Neutrophil (primary cell): ENCODE measurements around the gene MARCHF4.

ENCODE experiments used
- H3K27ac ChIP-seq: fragments of 200-600 bp; sonication (generic); 2 replicates; pipeline ENCODE4 v1.5.1; 2016; ENCODE audit warnings: mild to moderate bottlenecking, moderate library complexity
- H3K27me3 ChIP-seq: fragments of 200-600 bp; sonication (generic); 2 replicates; pipeline ENCODE4 v1.6.0; 2016; ENCODE audit warnings: mild to moderate bottlenecking
- H3K36me3 ChIP-seq: fragments of 200-600 bp; sonication (generic); 2 replicates; pipeline ENCODE4 v1.5.1; 2017
- H3K4me1 ChIP-seq, 2 experiments: fragments of 200-600 bp in 1 of 2; sonication (generic) in 1 of 2; 1 replicate in 1 of 2; 2 replicates in 1 of 2; pipeline versions ENCODE4 v1.5.1 to v1.6.1; 2013 to 2016; ENCODE audit warnings: low read depth in 1 of 2, low read length in 1 of 2, mild to moderate bottlenecking in 1 of 2, moderate library complexity in 1 of 2; ENCODE audit not compliant: control insufficient read depth in 1 of 2, insufficient read depth in 1 of 2
- H3K4me3 ChIP-seq, 2 experiments: fragments of 200-600 bp in 1 of 2; sonication (generic) in 1 of 2; 1 replicate in 1 of 2; 2 replicates in 1 of 2; pipeline ENCODE4 v1.5.1; 2013 to 2016; ENCODE audit warnings: low read depth in 1 of 2, low read length in 1 of 2, mild to moderate bottlenecking in 1 of 2, moderate library complexity in 1 of 2
- H3K9me3 ChIP-seq: fragments of 200-600 bp; sonication (generic); 2 replicates; pipeline ENCODE4 v1.5.1; 2016
- TF ChIP-seq, protein P1 (sequence below): fragments of 200-600 bp; sonication (generic); IDR thresholded peaks from 2 replicates; pipeline ENCODE4 v1.5.1; 2016; ENCODE audit warnings: antibody characterized with exemption

Gene MARCHF4

DNA sequence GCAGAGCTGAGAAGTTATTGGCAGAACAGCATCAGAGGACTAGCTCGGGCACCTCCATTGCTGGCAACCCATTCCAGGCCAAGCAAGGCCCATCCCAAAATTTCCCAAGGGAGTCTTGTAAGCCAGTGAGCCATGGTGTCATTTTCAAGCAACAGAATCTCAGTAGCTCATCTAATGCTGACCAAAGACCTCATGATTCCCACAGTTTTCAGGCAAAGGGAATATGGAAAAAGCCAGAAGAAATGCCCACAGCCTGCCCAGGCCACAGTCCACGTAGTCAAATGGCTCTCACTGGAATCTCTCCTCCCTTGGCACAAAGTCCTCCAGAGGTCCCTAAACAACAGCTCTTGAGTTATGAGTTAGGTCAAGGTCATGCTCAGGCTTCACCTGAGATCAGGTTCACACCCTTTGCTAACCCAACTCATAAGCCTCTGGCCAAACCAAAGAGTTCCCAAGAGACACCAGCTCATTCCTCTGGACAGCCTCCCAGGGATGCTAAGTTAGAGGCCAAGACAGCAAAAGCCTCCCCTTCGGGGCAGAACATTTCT is 42.6 kb upstream of the MARCHF4 start:
- TF ChIP-seq, protein P1, sequence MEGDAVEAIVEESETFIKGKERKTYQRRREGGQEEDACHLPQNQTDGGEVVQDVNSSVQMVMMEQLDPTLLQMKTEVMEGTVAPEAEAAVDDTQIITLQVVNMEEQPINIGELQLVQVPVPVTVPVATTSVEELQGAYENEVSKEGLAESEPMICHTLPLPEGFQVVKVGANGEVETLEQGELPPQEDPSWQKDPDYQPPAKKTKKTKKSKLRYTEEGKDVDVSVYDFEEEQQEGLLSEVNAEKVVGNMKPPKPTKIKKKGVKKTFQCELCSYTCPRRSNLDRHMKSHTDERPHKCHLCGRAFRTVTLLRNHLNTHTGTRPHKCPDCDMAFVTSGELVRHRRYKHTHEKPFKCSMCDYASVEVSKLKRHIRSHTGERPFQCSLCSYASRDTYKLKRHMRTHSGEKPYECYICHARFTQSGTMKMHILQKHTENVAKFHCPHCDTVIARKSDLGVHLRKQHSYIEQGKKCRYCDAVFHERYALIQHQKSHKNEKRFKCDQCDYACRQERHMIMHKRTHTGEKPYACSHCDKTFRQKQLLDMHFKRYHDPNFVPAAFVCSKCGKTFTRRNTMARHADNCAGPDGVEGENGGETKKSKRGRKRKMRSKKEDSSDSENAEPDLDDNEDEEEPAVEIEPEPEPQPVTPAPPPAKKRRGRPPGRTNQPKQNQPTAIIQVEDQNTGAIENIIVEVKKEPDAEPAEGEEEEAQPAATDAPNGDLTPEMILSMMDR = no peak
- no peak overlapping the region for H3K27ac ChIP-seq
- no peaks in the 10 kb centered on the region for H3K9me3 ChIP-seq
- no peaks in the 10 kb centered on the region for H3K27me3 ChIP-seq
- H3K4me1 ChIP-seq = peaks cover 14 to 15% of the 10 kb centered on the region in 2 experiments
- H3K4me3 ChIP-seq = no peak overlapping the region
- peaks cover 15% of the 10 kb centered on the region for H3K36me3 ChIP-seq

DNA sequence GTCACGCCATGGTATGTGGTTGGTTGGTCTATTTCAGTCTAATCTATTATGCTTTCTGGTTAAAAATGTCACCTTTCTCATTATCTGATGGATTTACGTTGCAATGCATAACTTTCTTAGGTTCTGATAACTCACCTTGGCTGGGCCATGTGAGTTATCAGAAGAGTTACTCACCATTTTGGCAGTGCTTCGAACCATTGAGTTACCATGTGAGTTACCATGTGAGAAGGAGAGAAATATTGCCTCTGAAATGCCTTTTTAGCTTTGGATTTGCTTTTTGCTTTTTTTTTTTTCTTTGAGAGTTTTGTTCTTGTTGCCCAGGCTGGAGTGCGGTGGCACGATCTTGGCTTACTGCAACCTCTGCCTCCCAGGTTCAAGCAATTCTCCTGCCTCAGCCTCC is 41.6 kb upstream of the MARCHF4 start:
- Histone ChIP-seq H3K27me3 (no peaks in the 10 kb centered on the region), H3K27ac (no peak overlapping the region), H3K9me3 (no peaks in the 10 kb centered on the region), H3K36me3 (peaks cover 15% of the 10 kb centered on the region), H3K4me3 (no peak overlapping the region), H3K4me1 (peaks cover 14 to 15% of the 10 kb centered on the region in 2 experiments)
- TF ChIP-seq, protein P1 = no peak

DNA sequence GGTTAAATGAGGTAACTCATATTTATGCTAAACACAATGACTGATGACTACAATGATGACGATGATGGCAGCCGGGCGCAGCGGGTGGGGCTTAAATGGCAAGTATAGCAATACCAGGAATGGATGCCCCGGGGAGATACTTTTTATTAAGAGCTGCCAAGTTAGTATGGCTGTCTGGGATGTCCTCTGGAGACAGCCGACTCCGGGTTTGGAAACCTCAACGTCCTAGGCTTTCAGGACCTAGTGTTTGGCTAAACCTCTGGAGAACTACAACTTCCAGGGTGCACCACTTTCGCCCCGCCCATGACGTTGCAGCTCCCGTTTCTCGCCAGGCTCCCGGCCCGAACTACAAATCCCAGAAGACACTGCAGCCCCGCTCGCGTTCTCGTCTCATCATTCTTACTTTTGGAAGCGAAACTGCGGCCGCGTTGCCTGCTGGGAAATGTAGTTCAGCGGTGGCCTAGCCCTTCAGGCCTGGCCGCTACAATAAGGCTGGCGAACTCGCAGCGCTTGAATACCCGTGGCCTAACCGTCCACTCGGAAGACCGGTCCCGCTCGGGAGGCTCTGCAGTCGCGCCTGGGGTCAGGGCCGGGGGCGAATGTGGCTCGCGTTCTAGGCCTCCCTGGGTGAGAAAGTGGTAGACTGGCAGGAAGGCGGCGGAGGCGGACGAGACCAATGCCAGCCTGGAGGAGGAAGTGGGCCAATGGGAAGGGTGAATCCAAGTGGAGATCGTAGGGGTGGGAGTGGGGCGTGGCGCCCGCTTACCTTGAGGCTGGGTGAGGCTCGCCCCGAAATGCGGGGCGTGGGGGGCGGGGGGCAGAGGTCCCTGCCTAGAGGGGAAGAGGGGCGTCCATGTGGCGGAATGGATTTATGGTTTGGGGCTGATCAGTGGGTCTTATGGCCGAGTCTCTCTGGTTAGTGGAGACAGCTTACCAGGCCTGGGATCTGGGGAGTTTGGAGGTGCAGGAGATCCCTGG is 40.0 kb upstream of the MARCHF4 start, which contains the start of gene SMARCAL1:
Gene SMARCAL1, plus strand, starts transcription at position 463 of the 978 bp plus-strand sequence. CDS start 2,221 bp downstream, outside the sequence.
- TF ChIP-seq, protein P1 = peak; percentile 37
- no peaks in the 10 kb centered on the region for H3K9me3 ChIP-seq
- H3K27ac ChIP-seq = peak within 1 kb of the TSS; percentile 93
- peaks cover 15% of the 10 kb centered on the region for H3K36me3 ChIP-seq
- peak within 1 kb of the TSS; percentile 92 to 97 for H3K4me3 ChIP-seq
- H3K27me3 ChIP-seq = peaks cover 4% of the 10 kb centered on the region
- peaks cover 14 to 15% of the 10 kb centered on the region in 2 experiments for H3K4me1 ChIP-seq

DNA sequence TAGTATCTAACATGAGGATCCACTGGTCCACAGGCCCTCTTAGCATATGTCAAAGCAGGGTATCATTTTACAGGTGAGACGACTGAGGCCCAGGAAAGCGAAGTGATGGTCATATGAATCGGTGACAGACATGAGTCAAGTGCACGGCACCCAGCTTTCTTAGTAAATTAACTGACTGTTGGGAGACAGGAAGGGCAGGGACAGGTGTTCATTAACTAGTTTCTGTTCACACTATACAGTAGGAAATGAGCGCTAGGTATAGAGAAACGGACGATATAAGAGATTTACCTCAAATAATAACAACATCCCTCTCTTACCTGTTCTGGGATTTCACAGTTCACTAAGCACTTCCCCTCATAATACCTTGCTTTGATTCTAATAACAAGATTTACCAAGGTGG is 38.3 kb upstream of the MARCHF4 start:
- H3K4me1 ChIP-seq = peaks cover 14 to 15% of the 10 kb centered on the region in 2 experiments
- TF ChIP-seq, protein P1 = no peak
- H3K27me3 ChIP-seq = peaks cover 17% of the 10 kb centered on the region
- peaks cover 5% of the 10 kb centered on the region for H3K36me3 ChIP-seq
- no peak overlapping the region for H3K27ac ChIP-seq
- no peak overlapping the region for H3K4me3 ChIP-seq
- no peaks in the 10 kb centered on the region for H3K9me3 ChIP-seq

DNA sequence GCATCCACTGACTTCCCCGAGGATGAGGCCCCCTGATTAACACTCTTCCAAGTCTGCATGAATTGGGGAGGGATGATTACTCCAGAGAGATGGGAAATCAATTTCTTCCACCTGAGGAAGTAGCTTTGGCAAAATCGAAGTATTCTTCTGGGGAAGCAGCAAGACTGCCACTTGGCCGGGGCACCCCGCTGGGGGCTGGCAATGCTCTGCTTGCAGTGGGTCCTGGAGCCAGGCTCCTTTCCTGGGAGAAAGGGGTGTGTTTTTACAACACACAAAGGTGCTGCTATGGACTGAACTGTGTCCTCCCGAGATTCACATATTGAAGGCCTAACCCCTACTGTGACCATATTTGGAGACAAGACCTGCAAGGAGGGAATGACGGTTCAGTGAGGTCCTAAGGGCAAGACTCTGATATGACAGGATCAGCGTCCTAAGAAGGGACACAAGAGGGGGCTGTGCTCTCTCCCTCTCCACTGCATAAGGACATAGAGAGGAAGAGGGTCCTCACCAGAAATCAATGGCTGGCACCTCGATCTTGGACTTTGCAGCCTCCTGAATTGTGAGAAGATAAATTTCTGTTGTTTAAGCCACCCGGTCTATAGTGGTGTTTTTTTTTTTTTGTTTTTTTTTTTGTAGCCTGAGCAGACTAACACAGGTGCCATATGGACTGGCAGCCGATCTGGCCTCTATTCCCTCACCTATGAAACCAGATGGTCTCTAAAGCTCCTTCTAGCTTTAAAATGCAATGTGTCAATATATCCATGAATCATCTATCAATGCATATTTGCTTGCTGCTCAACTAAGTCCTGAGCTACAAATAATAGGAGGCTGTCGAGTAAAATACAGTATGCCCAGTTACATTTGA is 36.4 kb upstream of the MARCHF4 start:
- TF ChIP-seq, protein P1 = no peak

More for the DNA sequence above, 36.4 kb upstream of the MARCHF4 start:
- H3K4me1 ChIP-seq = peaks cover 14 to 15% of the 10 kb centered on the region in 2 experiments
- H3K9me3 ChIP-seq = no peaks in the 10 kb centered on the region
- H3K36me3 ChIP-seq = no peaks in the 10 kb centered on the region
- no peak overlapping the region for H3K4me3 ChIP-seq
- H3K27me3 ChIP-seq = peaks cover 17% of the 10 kb centered on the region
- no peak overlapping the region for H3K27ac ChIP-seq
